ENCODE measurements around the gene ENPP1.

ENPP1 gene

GRCh38 chr6:131918650-131919355, 111.0 kb downstream of the ENPP1 start:
- no peak for TF ChIP-seq CTCF (IDR thresholded peaks at IDR 0.05; ENCODE audit: insufficient read depth, low read length, poor library complexity, severe bottlenecking)
- Histone ChIP-seq H3K27me3 (replicated peaks; ENCODE audit: control insufficient read depth, insufficient read depth, low read length) (no peaks in the 10 kb centered on the region; the same call in 1 of the 2 replicates), H3K36me3 (ENCODE audit: control insufficient read depth, insufficient read depth, low read length) (no peaks in the 10 kb centered on the region), H3K4me3 (replicated peaks; ENCODE audit: low read depth, low read length) (no peak overlapping the region)
- DNase-seq (ENCODE audit: extremely low read depth, insufficient read length), result no peak

GRCh38 chr6:131920656-131921055, 112.8 kb downstream of the ENPP1 start:
- Histone ChIP-seq H3K36me3 (ENCODE audit: control insufficient read depth, insufficient read depth, low read length) (no peaks in the 10 kb centered on the region), H3K27me3 (replicated peaks; ENCODE audit: control insufficient read depth, insufficient read depth, low read length) (no peaks in the 10 kb centered on the region; the same call in 1 of the 2 replicates), H3K4me3 (replicated peaks; ENCODE audit: low read depth, low read length) (no peak overlapping the region)
- TF ChIP-seq CTCF (IDR thresholded peaks at IDR 0.05; ENCODE audit: insufficient read depth, low read length, poor library complexity, severe bottlenecking), result no peak
- DNase-seq (ENCODE audit: extremely low read depth, insufficient read length), result no peak

GRCh38 chr6:131923356-131923755, 115.5 kb downstream of the ENPP1 start:
- Histone ChIP-seq H3K4me3 (replicated peaks; ENCODE audit: low read depth, low read length) (no peak overlapping the region), H3K27me3 (replicated peaks; ENCODE audit: control insufficient read depth, insufficient read depth, low read length) (no peaks in the 10 kb centered on the region), H3K36me3 (ENCODE audit: control insufficient read depth, insufficient read depth, low read length) (no peaks in the 10 kb centered on the region)
- TF ChIP-seq CTCF (IDR thresholded peaks at IDR 0.05; ENCODE audit: insufficient read depth, low read length, poor library complexity, severe bottlenecking), result peak; percentile 72
- DNase-seq (ENCODE audit: extremely low read depth, insufficient read length), result no peak

GRCh38 chr6:131924881-131925474, 117.2 kb downstream of the ENPP1 start:
- Histone ChIP-seq H3K27me3 (replicated peaks; ENCODE audit: control insufficient read depth, insufficient read depth, low read length) (no peaks in the 10 kb centered on the region), H3K4me3 (replicated peaks; ENCODE audit: low read depth, low read length) (no peak overlapping the region), H3K36me3 (ENCODE audit: control insufficient read depth, insufficient read depth, low read length) (no peaks in the 10 kb centered on the region)
- no peak for DNase-seq (ENCODE audit: extremely low read depth, insufficient read length)
- peak; percentile 41 for TF ChIP-seq CTCF (IDR thresholded peaks at IDR 0.05; ENCODE audit: insufficient read depth, low read length, poor library complexity, severe bottlenecking)

GRCh38 chr6:131929264-131929663, 121.4 kb downstream of the ENPP1 start:
- H3K27me3 ChIP-seq (replicated peaks; ENCODE audit: control insufficient read depth, insufficient read depth, low read length), result no peaks in the 10 kb centered on the region
- DNase-seq (ENCODE audit: extremely low read depth, insufficient read length), result no peak
- H3K36me3 ChIP-seq (ENCODE audit: control insufficient read depth, insufficient read depth, low read length), result no peaks in the 10 kb centered on the region
- H3K4me3 ChIP-seq (replicated peaks; ENCODE audit: low read depth, low read length), result no peak overlapping the region
- TF ChIP-seq CTCF (IDR thresholded peaks at IDR 0.05; ENCODE audit: insufficient read depth, low read length, poor library complexity, severe bottlenecking), result peak; percentile 30
